Fibroblast of skin of abdomen (primary cell): ENCODE results near the gene SLC35B2.
A peak's percentile ranks its signal among the peaks of the same experiment; 100 is the strongest.

ENCODE experiments used
- DNase-seq: peaks from one replicate; pipeline ENCODE4 v3.0.0-alpha.2; 2013

The SLC35B2 gene

DNA sequence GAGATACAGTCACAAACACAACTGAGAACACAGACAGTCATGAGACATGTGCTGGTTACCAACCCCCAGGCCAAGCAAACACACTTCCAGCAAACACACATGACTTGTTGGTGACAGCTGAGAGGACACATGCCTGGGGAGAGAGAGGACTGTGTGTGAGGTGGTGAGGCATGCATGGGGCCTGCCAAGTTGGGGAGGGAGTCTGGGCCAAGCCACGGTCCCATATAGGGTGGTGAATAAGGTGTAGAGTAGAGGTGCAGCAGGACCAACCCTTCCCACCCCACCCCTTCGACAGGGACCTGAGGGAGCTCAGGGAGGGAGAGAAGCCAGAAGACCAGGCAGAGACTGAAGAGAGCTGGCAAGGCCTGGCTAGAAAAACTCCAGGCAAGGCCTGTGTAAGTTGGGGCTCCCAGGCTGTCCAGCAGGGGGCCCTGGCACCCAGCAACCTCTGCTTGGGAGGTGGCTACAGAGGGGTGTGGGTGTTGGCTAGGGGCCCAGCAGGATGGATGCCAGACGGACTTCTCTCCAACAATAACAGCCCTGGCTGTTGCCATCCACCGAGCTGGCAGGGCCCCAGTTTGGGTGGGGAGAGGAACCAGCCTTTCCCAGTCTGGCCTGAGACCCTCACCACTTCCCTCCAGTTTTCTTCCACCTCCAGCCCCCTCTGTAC, 35.9 kb downstream of the SLC35B2 start:
- peak; percentile 66 for DNase-seq

DNA sequence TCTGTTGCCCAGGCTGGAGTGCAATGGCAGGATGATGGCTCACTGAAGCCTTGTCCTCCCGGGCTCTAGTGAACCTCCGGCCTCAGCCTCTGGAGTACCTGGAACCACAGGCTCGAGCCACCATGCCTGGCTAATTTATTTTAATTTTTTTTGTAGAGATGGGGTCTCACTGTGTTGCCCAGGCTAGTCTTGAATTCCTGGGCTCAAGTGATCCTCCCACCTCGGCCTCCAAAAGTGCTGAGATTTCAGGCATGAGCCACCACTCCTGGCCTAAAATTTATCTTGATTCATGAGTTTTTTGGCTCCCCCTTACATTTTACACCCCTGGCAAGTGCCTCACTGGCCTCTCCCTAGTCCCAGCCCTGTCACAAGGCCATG, 36.4 kb downstream of the SLC35B2 start:
- no peak for DNase-seq

DNA sequence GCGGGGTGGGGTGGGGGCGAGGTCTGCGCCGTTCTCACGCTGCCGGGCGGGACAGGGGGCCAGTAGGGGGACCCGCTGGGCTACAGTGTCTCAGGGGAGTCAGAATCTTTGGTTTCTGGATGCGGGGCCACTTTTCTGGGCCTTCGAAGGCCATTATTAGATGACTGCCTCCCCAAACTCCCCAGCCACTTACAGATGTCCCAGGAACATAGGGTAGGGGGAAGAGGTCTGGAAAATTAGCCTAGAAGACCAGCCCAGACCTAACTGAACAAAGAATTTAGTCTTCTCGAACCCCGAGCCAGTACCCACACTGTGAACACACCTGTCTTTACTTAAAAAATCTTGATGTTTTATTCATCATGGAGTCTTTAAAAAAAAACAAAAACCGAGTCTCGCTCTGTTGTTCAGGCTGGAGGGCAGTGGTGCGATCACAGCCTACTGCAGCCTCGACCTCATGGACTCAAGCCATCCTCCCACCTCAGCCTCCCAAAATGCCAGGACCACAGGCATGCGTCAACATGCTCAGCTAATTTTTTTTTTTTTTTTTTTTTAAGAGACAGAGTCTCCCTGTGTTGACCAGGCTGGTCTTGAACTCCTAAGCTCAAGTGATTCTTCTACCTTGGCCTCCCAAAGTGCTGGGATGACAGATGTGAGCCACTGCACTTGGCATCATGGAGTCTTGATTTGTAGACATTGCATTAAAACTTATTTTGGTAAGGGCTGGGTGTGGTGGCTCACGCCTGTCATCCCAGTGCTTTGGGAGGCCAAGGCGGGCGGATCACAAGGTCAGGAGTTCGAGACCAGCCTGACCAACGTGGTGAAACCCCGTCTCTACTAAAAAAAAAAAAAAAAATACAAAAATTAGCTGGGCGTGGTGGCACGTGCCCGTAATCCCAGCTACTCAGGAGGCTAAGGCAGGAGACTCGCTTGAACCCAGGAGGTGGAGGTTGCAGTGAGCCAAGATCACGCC, 37.2 kb downstream of the SLC35B2 start:
- no peak for DNase-seq

DNA sequence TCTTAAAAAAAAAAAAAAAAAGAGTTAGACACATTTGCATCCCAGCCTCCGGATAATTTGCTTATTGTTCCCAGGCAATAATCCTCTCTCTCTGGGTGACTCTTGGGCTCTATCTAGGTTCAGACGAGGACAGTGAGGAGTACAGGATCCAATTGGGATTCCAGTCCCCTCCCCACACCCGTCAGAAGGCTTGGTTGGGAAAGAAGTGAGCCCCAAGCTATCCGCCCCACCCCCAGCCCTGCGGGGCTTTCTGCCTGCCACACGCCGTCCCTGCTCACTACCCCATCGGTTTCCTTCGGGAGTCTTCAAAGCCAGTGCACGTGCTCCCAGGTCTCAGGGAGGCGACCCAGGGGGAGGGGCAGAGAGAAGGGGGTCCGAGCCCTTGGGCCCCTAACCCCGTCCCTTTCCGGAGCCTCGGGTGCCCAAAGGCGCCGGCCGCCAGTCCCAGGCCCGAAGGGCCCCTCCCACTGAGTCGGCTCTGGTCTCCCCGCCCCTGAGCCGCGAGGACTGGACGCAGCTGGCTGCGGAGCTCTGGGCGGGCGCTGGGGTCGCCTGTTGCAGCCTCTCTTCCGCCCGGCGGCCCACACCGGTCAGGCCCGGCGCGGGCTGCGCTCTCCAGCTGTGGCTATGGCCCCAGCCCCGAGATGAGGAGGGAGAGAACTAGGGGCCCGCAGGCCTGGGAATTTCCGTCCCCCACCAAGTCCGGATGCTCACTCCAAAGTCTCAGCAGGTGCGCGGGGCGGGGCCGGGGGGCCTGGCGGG, 38.1 kb downstream of the SLC35B2 start:
- no peak for DNase-seq

DNA sequence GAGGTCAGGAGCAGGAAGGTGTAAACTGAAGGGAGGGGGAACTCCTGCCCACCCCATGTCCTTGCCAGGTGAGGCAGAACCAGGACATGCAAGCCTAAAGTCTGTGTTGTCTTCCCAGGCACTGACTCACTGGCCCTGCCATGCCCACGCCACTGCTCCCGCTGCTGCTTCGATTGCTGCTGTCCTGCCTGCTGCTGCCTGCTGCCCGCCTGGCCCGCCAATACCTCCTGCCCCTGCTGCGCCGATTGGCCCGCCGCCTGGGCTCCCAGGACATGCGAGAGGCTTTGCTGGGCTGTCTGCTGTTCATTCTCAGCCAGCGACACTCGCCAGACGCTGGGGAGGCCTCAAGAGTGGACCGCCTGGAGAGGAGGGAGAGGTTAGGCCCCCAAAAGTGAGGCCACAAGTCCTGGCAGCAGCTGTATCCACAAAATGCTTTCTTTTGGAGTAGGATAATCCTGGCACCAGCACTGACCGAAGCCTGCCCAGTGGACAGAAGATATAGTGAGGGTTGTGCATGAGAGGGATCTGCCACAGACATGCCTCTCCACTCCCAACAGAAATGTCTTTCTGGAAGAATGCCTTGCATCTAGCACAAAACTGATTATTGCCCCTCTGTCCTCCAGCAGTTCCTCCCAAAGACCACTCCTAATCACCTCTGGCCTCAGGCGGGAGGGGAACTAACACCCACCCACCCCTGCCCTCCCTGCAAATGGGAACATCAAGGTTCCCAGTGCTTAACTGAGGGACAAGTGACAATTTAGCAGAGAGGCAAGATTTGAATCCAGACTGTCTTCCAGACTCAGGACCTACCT, 39.8 kb downstream of the SLC35B2 start:
- no peak for DNase-seq

DNA sequence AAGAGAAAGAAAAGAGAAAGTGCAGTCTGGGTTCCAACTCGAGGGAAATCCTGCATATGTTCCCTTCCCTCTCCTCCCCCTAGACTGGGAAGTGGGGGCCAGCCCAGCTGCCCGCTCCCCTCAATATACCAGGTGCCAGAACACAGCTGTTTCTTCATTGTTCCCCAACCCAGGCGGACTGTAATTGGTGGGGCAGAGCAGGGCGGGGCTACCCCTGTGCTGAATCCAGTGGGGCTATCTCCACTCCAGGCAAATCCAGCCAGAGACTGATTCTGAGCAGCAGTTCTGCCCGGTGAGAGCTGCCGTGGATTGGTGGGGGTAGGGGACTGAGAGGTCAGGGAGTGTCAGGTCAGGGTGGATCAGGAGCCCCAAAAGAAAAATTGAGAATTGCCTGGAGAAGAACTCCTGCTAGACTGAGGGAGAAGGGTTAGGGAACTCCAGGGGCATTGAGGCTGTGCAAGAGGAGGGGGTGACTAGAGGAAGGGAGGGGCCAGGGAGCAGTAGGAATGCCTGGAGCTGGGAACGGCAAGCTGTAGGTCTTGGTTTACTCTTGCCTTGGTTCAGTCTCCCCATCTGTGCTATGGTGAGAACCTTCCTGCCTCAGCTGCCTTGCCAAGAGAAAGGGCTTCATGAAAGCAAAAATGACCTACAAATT, 40.5 kb downstream of the SLC35B2 start, which contains the start of gene MYMX:
Gene MYMX, plus strand, starts transcription at position 250 of the 655 bp plus-strand sequence. CDS start 546 bp downstream, outside the sequence.
- no peak for DNase-seq

DNA sequence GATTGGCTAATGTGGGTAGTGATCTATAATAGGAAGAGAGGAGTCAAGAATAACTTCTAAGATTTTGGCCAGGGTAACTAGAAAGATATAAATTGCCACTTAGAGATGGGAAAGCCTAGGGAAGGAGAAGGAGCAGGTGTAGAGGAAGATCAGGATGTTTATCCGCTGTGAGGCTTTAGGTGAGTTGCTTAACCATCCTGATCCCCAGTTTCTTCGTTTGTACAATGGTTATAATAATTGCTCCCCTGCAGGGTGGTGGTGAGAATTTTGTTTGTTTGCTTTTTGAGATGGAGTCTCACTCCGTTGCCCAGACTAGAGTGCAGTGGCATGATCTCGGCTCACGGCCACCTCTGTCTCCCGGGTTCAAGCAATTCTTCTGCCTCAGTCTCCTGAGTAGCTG, 43.0 kb downstream of the SLC35B2 start:
- DNase-seq = no peak

DNA sequence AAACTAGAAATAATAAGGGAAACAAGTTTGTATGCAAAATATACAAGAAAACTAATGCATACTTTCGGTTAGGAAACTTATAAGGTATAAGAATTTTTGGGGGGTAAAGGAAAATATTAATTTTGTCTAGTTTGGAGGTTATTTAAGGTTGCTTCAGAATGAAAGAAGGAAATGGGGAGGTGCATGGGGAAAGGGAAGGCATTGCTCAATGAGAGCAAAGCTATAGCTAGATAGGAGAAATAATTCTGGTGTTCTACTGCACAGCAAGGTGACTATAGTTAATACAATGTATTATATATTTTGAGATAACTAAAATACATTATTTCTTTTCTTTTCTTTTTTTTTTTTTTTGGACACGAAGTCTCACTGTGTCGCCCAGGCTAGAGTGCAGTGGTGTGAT, 46.0 kb downstream of the SLC35B2 start:
- no peak for DNase-seq

DNA sequence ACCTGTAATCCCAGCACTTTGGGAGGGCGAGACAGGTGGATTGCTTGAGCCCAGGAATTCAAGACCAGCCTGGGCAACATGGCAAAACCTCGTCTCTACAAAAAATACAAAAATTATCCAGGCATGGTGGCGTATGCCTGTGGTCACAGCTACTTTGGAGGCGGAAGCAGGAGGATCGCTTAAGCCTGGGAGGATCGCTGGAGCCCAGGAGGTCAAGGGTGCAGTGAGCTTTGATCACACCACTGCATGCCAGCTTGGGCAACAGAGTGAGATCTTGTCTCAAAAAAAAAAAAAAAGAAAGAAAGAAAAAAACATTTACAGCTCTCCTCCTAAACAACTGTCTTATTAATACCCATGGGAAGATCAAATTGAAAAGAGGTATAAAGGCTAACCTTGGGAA, 49.4 kb downstream of the SLC35B2 start:
- no peak for DNase-seq
